ENCODE measurements around the gene LZTS3.

Gene LZTS3

DNA sequence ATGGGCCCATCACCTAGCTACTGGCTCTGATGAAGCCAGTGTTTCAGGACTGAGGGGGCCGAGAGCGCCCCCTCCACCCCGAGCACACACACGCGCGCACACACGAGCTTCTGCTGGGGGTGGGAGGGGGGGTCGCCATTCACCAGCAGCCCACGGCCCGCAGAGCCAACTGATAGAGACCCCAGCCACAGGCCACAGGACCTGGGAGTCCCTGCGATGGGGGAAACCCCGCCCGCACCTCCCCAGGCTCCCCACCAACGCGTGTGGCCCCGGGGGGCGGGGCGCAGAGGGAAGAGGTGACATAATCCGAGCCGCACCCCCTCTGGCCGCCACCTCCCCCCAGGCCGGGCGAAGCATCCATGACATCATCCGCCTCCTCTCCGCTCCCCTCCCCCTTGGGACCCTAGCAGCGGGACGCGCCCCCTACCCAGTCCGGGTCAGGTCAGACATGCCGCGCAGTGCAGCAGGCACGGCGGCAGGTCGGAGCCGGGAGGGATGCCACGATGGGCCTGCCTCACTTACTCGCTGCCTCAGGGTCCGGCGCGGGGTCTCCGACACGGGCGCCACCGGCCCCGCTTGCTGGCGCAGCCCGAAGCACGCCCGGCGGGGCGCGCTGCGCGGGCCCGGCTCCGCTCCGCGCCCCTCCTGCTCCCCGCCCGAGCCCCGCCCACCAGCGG, at the start of gene LZTS3 (continued):
- TF ChIP-seq, protein P1, sequence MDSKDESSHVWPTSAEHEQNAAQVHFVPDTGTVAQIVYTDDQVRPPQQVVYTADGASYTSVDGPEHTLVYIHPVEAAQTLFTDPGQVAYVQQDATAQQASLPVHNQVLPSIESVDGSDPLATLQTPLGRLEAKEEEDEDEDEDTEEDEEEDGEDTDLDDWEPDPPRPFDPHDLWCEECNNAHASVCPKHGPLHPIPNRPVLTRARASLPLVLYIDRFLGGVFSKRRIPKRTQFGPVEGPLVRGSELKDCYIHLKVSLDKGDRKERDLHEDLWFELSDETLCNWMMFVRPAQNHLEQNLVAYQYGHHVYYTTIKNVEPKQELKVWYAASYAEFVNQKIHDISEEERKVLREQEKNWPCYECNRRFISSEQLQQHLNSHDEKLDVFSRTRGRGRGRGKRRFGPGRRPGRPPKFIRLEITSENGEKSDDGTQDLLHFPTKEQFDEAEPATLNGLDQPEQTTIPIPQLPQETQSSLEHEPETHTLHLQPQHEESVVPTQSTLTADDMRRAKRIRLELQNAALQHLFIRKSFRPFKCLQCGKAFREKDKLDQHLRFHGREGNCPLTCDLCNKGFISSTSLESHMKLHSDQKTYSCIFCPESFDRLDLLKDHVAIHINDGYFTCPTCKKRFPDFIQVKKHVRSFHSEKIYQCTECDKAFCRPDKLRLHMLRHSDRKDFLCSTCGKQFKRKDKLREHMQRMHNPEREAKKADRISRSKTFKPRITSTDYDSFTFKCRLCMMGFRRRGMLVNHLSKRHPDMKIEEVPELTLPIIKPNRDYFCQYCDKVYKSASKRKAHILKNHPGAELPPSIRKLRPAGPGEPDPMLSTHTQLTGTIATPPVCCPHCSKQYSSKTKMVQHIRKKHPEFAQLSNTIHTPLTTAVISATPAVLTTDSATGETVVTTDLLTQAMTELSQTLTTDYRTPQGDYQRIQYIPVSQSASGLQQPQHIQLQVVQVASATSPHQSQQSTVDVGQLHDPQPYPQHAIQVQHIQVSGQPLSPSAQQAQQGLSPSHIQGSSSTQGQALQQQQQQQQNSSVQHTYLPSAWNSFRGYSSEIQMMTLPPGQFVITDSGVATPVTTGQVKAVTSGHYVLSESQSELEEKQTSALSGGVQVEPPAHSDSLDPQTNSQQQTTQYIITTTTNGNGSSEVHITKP (tag by site-specific recombination; IDR thresholded peaks at IDR 0.05), result no peak
- peak; percentile 99 for TF ChIP-seq KLF9 (tag by site-specific recombination; IDR thresholded peaks at IDR 0.05; ENCODE audit: low read depth)
- no peak for TF ChIP-seq ZNF830 (tag by site-specific recombination; IDR thresholded peaks at IDR 0.05; ENCODE audit: low read depth)
- TF ChIP-seq, protein P2, sequence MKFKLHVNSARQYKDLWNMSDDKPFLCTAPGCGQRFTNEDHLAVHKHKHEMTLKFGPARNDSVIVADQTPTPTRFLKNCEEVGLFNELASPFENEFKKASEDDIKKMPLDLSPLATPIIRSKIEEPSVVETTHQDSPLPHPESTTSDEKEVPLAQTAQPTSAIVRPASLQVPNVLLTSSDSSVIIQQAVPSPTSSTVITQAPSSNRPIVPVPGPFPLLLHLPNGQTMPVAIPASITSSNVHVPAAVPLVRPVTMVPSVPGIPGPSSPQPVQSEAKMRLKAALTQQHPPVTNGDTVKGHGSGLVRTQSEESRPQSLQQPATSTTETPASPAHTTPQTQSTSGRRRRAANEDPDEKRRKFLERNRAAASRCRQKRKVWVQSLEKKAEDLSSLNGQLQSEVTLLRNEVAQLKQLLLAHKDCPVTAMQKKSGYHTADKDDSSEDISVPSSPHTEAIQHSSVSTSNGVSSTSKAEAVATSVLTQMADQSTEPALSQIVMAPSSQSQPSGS (tag by site-specific recombination; IDR thresholded peaks at IDR 0.05; ENCODE audit: low read depth), result peak; percentile 98
- TF ChIP-seq, protein P3, sequence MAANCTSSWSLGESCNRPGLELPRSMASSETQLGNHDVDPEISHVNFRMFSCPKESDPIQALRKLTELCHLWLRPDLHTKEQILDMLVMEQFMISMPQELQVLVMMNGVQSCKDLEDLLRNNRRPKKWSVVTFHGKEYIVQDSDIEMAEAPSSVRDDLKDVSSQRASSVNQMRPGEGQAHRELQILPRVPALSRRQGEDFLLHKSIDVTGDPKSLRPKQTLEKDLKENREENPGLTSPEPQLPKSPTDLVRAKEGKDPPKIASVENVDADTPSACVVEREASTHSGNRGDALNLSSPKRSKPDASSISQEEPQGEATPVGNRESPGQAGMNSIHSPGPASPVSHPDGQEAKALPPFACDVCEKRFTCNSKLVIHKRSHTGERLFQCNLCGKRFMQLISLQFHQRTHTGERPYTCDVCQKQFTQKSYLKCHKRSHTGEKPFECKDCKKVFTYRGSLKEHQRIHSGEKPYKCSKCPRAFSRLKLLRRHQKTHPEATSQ (tag by site-specific recombination; IDR thresholded peaks at IDR 0.05), result peak; percentile 29; the same call in 1 of the 2 replicates
- TF ChIP-seq ZNF843 (tag by site-specific recombination; IDR thresholded peaks at IDR 0.05), result peak; percentile 60; the same call in 1 of the 2 replicates
- TF ChIP-seq, protein P4, sequence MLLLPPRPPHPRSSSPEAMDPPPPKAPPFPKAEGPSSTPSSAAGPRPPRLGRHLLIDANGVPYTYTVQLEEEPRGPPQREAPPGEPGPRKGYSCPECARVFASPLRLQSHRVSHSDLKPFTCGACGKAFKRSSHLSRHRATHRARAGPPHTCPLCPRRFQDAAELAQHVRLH (tag by site-specific recombination; IDR thresholded peaks at IDR 0.05), result no peak
- TF ChIP-seq ZNF335 (tag by site-specific recombination; conservative IDR thresholded peaks at IDR 0.05), result peak; percentile 88
- TF ChIP-seq, protein P5, sequence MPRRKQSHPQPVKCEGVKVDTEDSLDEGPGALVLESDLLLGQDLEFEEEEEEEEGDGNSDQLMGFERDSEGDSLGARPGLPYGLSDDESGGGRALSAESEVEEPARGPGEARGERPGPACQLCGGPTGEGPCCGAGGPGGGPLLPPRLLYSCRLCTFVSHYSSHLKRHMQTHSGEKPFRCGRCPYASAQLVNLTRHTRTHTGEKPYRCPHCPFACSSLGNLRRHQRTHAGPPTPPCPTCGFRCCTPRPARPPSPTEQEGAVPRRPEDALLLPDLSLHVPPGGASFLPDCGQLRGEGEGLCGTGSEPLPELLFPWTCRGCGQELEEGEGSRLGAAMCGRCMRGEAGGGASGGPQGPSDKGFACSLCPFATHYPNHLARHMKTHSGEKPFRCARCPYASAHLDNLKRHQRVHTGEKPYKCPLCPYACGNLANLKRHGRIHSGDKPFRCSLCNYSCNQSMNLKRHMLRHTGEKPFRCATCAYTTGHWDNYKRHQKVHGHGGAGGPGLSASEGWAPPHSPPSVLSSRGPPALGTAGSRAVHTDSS (tag by site-specific recombination; IDR thresholded peaks at IDR 0.05), result no peak
- TF ChIP-seq ZNF560 (tag by site-specific recombination; IDR thresholded peaks at IDR 0.05; ENCODE audit: borderline replicate concordance), result no peak
- TF ChIP-seq, protein P6, sequence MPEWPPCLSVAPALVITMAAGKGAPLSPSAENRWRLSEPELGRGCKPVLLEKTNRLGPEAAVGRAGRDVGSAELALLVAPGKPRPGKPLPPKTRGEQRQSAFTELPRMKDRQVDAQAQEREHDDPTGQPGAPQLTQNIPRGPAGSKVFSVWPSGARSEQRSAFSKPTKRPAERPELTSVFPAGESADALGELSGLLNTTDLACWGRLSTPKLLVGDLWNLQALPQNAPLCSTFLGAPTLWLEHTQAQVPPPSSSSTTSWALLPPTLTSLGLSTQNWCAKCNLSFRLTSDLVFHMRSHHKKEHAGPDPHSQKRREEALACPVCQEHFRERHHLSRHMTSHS (tag by site-specific recombination; IDR thresholded peaks at IDR 0.05), result no peak
- TF ChIP-seq ZNF510 (tag by site-specific recombination; IDR thresholded peaks at IDR 0.05; ENCODE audit: insufficient replicate concordance), result no peak
- TF ChIP-seq ZNF670 (tag by site-specific recombination; IDR thresholded peaks at IDR 0.05; ENCODE audit: low read depth), result no peak
- TF ChIP-seq, protein P7, sequence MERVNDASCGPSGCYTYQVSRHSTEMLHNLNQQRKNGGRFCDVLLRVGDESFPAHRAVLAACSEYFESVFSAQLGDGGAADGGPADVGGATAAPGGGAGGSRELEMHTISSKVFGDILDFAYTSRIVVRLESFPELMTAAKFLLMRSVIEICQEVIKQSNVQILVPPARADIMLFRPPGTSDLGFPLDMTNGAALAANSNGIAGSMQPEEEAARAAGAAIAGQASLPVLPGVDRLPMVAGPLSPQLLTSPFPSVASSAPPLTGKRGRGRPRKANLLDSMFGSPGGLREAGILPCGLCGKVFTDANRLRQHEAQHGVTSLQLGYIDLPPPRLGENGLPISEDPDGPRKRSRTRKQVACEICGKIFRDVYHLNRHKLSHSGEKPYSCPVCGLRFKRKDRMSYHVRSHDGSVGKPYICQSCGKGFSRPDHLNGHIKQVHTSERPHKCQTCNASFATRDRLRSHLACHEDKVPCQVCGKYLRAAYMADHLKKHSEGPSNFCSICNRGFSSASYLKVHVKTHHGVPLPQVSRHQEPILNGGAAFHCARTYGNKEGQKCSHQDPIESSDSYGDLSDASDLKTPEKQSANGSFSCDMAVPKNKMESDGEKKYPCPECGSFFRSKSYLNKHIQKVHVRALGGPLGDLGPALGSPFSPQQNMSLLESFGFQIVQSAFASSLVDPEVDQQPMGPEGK (tag by site-specific recombination; IDR thresholded peaks at IDR 0.05), result peak; percentile 94
- no peak for TF ChIP-seq ZNF214 (tag by site-specific recombination; IDR thresholded peaks at IDR 0.05; ENCODE audit: borderline replicate concordance)
- TF ChIP-seq, protein P8, sequence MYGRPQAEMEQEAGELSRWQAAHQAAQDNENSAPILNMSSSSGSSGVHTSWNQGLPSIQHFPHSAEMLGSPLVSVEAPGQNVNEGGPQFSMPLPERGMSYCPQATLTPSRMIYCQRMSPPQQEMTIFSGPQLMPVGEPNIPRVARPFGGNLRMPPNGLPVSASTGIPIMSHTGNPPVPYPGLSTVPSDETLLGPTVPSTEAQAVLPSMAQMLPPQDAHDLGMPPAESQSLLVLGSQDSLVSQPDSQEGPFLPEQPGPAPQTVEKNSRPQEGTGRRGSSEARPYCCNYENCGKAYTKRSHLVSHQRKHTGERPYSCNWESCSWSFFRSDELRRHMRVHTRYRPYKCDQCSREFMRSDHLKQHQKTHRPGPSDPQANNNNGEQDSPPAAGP (tag by site-specific recombination; IDR thresholded peaks at IDR 0.05), result peak; percentile 98
- no peak for TF ChIP-seq ZNF221 (tag by site-specific recombination; IDR thresholded peaks at IDR 0.05; ENCODE audit: borderline replicate concordance)
- TF ChIP-seq, protein P9, sequence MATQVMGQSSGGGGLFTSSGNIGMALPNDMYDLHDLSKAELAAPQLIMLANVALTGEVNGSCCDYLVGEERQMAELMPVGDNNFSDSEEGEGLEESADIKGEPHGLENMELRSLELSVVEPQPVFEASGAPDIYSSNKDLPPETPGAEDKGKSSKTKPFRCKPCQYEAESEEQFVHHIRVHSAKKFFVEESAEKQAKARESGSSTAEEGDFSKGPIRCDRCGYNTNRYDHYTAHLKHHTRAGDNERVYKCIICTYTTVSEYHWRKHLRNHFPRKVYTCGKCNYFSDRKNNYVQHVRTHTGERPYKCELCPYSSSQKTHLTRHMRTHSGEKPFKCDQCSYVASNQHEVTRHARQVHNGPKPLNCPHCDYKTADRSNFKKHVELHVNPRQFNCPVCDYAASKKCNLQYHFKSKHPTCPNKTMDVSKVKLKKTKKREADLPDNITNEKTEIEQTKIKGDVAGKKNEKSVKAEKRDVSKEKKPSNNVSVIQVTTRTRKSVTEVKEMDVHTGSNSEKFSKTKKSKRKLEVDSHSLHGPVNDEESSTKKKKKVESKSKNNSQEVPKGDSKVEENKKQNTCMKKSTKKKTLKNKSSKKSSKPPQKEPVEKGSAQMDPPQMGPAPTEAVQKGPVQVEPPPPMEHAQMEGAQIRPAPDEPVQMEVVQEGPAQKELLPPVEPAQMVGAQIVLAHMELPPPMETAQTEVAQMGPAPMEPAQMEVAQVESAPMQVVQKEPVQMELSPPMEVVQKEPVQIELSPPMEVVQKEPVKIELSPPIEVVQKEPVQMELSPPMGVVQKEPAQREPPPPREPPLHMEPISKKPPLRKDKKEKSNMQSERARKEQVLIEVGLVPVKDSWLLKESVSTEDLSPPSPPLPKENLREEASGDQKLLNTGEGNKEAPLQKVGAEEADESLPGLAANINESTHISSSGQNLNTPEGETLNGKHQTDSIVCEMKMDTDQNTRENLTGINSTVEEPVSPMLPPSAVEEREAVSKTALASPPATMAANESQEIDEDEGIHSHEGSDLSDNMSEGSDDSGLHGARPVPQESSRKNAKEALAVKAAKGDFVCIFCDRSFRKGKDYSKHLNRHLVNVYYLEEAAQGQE (tag by site-specific recombination; IDR thresholded peaks at IDR 0.05), result no peak
